ENCODE data around the gene SHANK2.
"Not testable (repeated sequence)": the region's sequence is repeated elsewhere in the genome, so short reads cannot be mapped to it uniquely, and the experiment has no call there.

SHANK2 gene

GRCh38 chr11:71245601-71246391 is 6.6 kb downstream of the SHANK2 start:
- DNase-seq (ENCODE audit: low read depth in 2 of 2) = no peak

GRCh38 chr11:71244116-71244810 is 8.1 kb downstream of the SHANK2 start:
- DNase-seq (ENCODE audit: low read depth in 2 of 2) = no peak

- DNase-seq (ENCODE audit: low read depth in 2 of 2) = no peak
These were observed 10.0 kb downstream of the SHANK2 start for GRCh38 chr11:71242391-71242790.

GRCh38 chr11:71241721-71242259 is 10.6 kb downstream of the SHANK2 start:
- no peak for DNase-seq (ENCODE audit: low read depth in 2 of 2)

GRCh38 chr11:71240865-71241691 is 11.3 kb downstream of the SHANK2 start:
- no peak for DNase-seq (ENCODE audit: low read depth in 2 of 2)

GRCh38 chr11:71240061-71240690 is 12.2 kb downstream of the SHANK2 start:
- no peak for DNase-seq (ENCODE audit: low read depth in 2 of 2)

- DNase-seq (ENCODE audit: low read depth in 2 of 2) = no peak
These were observed 12.8 kb downstream of the SHANK2 start for GRCh38 chr11:71239581-71239980.

GRCh38 chr11:71238941-71239340 is 13.4 kb downstream of the SHANK2 start:
- DNase-seq (ENCODE audit: low read depth in 2 of 2) = no peak

GRCh38 chr11:71238285-71238875 is 14.0 kb downstream of the SHANK2 start:
- no peak for DNase-seq (ENCODE audit: low read depth in 2 of 2)

- no peak for DNase-seq (ENCODE audit: low read depth in 2 of 2)
These were observed 14.5 kb downstream of the SHANK2 start for GRCh38 chr11:71237853-71238252.

GRCh38 chr11:71236836-71237475 is 15.4 kb downstream of the SHANK2 start:
- no peak for DNase-seq (ENCODE audit: low read depth in 2 of 2)

- no peak for DNase-seq (ENCODE audit: low read depth in 2 of 2)
These were observed 16.7 kb downstream of the SHANK2 start for GRCh38 chr11:71235719-71236118.

GRCh38 chr11:71233896-71234852 is 18.2 kb downstream of the SHANK2 start:
- DNase-seq (ENCODE audit: low read depth in 2 of 2) = not testable (repeated sequence)

- no peak for DNase-seq (ENCODE audit: low read depth in 2 of 2)
These were observed 20.0 kb downstream of the SHANK2 start for GRCh38 chr11:71232364-71232763.

GRCh38 chr11:71228961-71229360 is 23.4 kb downstream of the SHANK2 start:
- DNase-seq (ENCODE audit: low read depth in 2 of 2) = no peak

- DNase-seq (ENCODE audit: low read depth in 2 of 2) = no peak
These were observed 25.2 kb downstream of the SHANK2 start for GRCh38 chr11:71227058-71227659.

GRCh38 chr11:71223671-71224660 is 28.4 kb downstream of the SHANK2 start:
- no peak for DNase-seq (ENCODE audit: low read depth in 2 of 2)

GRCh38 chr11:71223081-71223405 is 29.3 kb downstream of the SHANK2 start:
- DNase-seq (ENCODE audit: low read depth in 2 of 2) = no peak

Measured in stimulated activated CD8-positive, alpha-beta memory T cell treated with anti-CD3 and anti-CD28 coated beads, Interleukin-7, amount 100 ng/mL, for 1 hour (primary cell).